GM18519 (cell line): Measurements from ENCODE around the gene MMP1.
A peak's percentile ranks its signal among the peaks of the same experiment; 100 is the strongest.

Source experiments
- ATAC-seq: cut with Tn5 transposase; IDR thresholded peaks from one replicate; pipeline ENCODE4 v1.9.1; 2021; ENCODE audit warnings: mild to moderate bottlenecking, moderate library complexity; ENCODE audit not compliant: unreplicated experiment, low FRiP score

MMP1 gene

GRCh38 chr11:102809971-102810370, 12.0 kb upstream of the MMP1 start:
- ATAC-seq = no peak

DNA sequence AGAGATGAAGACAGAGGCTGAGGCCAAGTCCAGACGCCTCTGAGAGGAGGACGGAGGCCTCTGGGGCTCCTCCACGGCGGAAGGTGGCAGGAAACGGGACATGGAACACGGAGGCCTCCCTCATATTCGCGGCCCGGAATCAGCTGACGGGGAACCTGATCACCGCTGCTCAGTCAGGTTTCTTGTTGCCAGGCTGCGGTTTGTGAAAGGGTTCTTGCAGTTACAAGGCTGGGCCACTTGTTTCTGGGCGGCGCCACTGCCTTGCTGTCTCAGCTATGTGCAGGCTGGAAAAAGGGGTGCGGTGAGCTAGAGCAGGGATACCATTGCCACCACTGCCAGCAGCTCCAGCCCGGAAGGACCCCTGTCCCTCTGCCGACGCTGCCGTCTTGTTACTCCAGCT, 10.0 kb upstream of the MMP1 start:
- no peak for ATAC-seq

DNA sequence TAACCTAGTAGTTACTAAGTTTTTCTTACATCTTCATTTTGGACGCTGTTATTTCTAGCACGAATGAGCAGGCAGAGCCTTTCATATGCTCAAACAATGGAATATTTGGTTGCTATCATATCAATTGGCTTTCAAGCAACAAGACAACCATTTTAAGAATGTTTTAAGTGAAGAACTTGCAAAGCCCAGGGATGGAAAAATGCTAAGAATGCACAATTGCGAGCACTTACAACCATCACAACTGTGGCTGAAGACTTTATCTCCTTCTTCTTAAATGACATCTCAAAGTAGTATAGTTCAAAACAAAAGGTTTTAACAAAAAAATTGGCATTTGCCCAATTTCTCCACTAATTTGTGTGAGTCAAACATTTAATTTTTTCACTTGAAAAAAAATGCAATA, 8.3 kb upstream of the MMP1 start:
- ATAC-seq = no peak

DNA sequence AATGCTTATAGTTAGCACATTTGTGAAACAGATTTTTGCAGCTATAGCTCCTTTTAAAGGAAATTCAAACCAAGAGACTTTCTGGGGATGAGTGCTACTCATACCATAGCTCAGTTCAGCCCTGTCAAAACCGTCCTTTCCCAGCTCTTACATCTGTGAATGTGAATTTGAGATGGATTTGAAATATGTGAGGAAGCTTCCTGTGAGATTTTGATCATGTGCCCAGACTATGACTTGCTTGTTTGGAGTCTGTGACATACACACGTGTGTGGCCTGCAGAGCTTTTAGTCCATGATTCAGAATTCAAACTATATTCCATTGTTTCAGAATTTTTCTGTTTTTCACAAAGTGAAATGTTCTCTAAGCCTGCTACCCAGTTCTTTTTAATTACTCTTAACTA, 4.4 kb upstream of the MMP1 start:
- no peak for ATAC-seq

DNA sequence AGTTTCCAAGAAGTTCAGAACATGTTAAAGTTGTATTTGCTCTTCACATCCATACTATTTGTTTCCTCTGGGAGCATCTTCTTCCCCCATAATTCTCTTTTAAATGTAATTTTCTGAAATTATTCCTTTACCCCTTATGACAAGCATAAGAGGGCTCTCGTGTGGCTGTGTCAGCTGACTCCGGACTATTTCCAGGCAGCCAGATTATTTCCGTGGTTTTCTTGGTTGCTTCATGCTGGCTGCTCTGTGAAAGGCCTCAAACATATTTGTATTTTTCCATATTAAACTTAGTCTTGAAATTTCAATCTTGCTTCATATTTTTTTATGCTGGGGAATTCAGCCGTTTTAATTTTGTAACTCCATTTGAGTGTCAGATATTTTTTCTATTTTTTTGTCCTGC, 2.8 kb upstream of the MMP1 start:
- ATAC-seq = no peak

- no peak for ATAC-seq
Observed at GRCh38 chr11:102799681-102800340, 1.9 kb upstream of the MMP1 start.

GRCh38 chr11:102794382-102794781, 3.6 kb downstream of the MMP1 start:
- ATAC-seq = peak; percentile 96

DNA sequence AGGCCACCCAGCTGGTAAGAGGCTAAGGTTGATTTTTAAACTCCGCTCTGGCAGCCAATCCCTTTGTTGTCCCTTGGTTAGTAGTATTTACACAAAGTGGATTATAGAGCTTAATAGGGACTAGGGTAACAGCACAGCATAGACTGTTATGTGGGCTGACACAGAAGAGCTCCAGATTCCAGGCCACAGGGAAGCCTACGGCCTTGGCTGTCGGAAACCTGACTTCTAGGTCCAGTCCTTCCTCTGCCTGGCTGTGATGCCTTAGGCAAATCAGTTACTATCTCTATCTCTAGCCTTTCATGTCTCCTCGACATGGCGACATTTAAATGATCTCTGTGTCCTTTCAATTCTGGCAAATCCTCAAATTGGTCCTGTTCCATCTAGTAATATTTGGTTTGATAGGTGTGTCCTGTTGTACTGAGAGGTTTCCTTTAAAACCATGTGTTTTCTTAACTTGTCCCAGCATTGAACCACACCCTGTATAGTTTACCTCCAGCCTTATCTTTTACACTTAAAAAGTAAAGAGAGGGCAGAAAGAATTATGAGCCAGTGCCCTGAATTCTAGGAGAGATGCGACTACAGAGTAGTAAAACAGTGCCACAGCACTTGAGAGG, 4.2 kb downstream of the MMP1 start:
- ATAC-seq = no peak

DNA sequence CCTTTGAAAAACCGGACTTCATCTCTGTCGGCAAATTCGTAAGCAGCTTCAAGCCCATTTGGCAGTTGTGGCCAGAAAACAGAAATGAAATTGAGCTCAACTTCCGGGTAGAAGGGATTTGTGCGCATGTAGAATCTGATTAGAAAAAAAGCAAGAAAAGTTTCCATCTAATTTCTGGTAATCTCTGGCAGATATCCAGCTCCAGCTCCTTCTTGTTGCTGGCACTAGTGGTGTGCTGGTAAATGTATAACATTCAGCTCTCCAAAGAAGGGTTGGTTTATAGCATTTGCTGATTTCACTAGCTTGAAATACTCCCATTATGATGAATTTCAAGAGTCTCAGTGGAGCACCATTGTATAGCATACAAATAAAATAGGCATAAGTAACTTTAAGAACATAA, 5.4 kb downstream of the MMP1 start:
- ATAC-seq = no peak

DNA sequence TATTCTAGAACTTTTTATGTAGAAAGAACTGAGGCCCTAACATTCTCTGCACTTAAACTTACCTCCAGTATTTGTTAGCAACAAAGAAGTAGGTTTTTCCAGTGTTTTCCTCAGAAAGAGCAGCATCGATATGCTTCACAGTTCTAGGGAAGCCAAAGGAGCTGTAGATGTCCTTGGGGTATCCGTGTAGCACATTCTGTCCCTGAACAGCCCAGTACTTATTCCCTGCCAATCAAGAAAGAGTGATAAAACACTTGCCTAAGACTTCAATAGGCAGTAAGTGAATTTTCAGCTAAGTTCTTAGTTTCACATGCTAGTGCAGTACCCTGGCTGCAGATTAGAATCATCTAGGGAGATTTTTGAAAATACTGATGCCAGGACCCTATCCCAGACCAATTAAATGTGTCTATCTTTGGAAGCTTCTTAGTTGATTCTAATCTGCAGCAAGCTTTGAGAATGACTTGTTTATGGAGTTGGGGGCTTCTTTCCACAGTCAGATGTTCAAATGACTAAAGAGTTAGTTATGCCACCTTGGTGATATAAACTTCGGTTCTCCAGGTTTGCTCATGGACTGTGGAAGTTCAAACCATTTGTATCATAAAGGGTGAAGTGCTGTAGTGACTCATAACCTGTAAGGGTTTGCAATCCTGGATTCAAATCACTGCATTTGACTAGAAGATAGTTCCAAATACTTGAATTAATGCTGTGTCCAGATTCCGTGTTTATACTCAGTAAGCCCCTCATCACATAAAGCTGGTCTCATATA, 6.5 kb downstream of the MMP1 start:
- ATAC-seq = no peak

GRCh38 chr11:102788334-102788995, 9.5 kb downstream of the MMP1 start:
- ATAC-seq = no peak

DNA sequence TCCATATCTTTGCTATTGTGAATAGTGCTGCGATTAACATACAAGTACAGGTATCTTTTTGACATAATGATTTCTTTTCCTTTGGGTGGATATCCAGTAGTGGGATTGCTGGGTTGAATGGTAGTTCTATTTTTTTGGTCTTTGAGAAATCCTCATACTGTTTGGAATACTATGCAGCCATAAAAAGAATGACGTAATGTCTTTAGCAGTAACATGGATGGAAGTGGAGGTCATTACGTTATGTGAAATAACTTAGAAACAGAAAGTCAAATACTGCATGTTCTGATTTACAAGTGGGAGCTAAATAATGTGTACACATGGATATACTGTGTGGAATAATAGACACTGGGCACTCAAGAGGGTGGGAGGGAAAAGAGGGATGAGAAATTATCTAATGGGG, 13.6 kb downstream of the MMP1 start:
- no peak for ATAC-seq

- ATAC-seq = no peak
Observed at GRCh38 chr11:102783720-102784119, 14.2 kb downstream of the MMP1 start.

DNA sequence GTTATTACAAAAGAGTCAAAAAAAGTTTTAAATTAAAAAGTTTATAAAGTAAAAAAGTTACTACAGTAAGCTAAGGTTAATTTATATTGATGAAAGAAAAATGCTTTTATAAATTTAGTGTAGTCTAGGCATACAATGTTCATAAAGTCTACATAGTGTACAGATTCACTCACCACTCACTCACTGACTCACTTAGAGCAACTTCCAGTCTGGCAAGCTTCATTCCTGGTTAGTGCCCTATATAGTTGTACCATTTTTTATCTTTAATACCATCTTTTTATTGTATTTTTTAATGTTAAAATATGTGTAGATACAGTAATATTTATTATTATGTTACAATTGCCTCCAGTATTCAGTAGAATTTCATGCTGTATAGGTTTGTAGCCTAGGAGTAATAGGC, 14.9 kb downstream of the MMP1 start:
- no peak for ATAC-seq

DNA sequence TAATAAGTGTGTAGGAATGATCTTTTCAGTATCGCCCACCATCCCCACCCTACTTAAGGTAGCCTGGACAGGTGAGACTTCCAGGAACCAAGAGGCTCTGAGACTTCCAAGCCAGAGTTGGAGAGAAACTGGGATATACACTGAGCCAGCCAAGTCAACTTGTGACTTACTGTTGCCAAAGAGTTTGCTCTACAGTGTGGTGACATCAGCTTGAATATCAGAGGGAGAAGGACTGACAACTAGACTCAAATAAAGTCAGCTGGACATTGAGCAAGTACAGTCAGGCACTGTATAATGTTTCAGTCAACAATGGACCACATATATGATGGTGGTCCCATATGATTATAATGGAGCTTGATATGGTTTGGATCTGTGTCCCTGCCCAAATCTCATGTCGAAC, 16.3 kb downstream of the MMP1 start:
- ATAC-seq = no peak

DNA sequence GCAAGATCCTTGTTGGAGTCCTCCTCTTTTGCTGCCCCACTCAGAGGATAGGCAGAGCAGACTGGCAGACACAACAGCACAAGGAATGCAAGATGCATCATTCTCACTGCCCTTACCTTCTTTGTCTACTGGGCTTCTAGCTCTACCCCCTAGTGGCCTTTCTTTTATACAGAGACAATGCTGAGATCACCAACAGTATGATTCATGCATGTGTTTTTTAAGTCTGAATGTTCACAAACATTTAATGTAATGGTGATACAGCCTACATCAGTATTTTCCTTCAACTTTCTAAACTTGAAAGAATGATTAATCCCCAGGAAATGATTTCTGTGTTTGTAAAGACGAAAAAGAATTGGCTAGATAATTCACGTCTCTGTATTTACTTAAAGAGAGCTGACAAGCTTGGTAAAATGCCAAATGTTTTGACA, 17.5 kb downstream of the MMP1 start, which contains the start of gene MMP10:
MMP10 (minus strand) TSS at position 138 of the 428 bp plus-strand sequence; CDS start at position 101, 37 bp downstream.
- no peak for ATAC-seq

DNA sequence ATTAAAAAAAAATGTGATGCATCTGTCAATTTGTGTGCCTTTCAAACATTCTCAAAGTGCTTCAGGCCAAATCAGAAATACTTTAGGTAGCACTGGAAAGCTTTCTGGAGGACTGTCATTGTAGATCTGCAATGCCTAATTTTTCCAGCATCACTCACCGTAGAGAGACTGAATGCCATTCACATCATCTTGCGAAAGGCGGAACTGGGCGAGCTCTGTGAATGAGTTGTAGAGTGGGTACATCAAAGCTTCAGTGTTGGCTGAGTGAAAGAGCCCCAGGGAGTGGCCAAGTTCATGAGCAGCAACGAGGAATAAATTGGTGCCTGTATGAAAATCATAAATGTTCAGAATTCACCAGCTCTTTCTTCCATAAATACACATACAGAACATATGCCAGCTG, 21.5 kb downstream of the MMP1 start:
- no peak for ATAC-seq

DNA sequence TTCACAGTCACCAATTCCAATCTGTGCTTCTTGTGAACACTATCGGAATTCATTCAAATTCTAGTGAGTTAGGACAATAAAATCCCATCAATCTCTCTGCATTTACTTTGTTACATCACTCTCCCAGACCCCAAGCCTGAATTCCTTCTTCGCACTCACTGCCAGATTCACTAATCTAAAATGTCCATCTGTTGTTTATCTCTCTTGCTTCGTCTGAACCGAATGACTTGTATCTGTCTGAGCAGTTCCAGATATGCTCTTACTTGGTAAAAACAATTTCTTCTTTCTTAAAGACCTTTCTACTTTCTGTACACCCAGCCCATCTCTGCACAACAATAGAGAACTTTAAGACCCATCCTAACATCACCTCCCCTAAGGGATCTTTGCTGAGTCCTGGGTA, 24.6 kb downstream of the MMP1 start:
- no peak for ATAC-seq

DNA sequence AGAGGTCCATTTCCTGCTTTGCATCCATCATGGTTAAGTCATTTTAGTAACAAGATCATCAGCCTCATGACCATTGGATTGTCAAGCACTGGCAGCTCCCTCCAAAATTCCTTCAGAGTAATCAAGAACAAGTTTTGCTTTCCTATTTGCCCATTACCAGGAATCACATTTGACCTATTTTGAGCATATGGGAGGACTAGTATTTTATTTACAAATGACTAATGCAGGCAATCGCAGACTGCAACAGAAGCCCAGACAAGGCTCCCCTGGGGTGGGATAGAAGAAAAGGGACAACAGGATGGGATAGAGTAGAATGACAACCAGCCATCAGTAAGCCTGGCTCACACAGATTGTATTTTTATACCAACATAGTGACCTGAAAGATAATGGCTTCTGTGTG, 26.6 kb downstream of the MMP1 start:
- ATAC-seq = no peak

- no peak for ATAC-seq
Observed at GRCh38 chr11:102770191-102770590, 27.8 kb downstream of the MMP1 start.

GRCh38 chr11:102767800-102768199, 30.2 kb downstream of the MMP1 start:
- ATAC-seq = no peak
